Memory B cell (primary cell): ENCODE data around the gene RFTN2.
"Not testable (repeated sequence)": the region's sequence is repeated elsewhere in the genome, so short reads cannot be mapped to it uniquely, and the experiment has no call there.

Source experiments
- ATAC-seq: fragments of 150-1000 bp; cut with Tn5 transposase; 2 replicates; pipeline ENCODE4 v1.10.0; 2021; ENCODE audit warnings: low read depth, mild to moderate bottlenecking, moderate library complexity
- DNase-seq, 2 donors: peaks; one replicate each; pipeline ENCODE4 v3.0.0; 2022; ENCODE audit warnings: low spot score in 2 of 2
- H3K27ac Mint-ChIP-seq: one replicate; pipeline ENCODE4 v1.8.0; 2022; ENCODE audit warnings: mild to moderate bottlenecking, moderate library complexity, mixed read lengths
- H3K27me3 Mint-ChIP-seq: one replicate; pipeline ENCODE4 v1.8.0; 2022; ENCODE audit warnings: mixed read lengths
- H3K36me3 Mint-ChIP-seq: one replicate; pipeline ENCODE4 v1.8.0; 2022; ENCODE audit warnings: mild to moderate bottlenecking, mixed read lengths
- H3K4me1 Mint-ChIP-seq: one replicate; pipeline ENCODE4 v1.8.0; 2022; ENCODE audit warnings: mixed read lengths
- H3K4me3 Mint-ChIP-seq: one replicate; pipeline ENCODE4 v1.8.0; 2022; ENCODE audit warnings: mild to moderate bottlenecking, moderate library complexity, mixed read lengths
- H3K9me3 Mint-ChIP-seq: one replicate; pipeline ENCODE4 v1.8.0; 2022; ENCODE audit warnings: mixed read lengths

Gene RFTN2

GRCh38 chr2:197700960-197701359, 25.6 kb upstream of the RFTN2 start:
- Mint-ChIP-seq H3K27me3 (peaks cover 9% of the 10 kb centered on the region), H3K9me3 (no peaks in the 10 kb centered on the region), H3K36me3 (no peaks in the 10 kb centered on the region), H3K4me3 (no peak overlapping the region), H3K4me1 (peaks cover 4% of the 10 kb centered on the region), H3K27ac (no peak overlapping the region)
- no peak for ATAC-seq
- DNase-seq = no peak

GRCh38 chr2:197699724-197700123, 24.3 kb upstream of the RFTN2 start:
- H3K27me3 Mint-ChIP-seq = peaks cover 12% of the 10 kb centered on the region
- H3K36me3 Mint-ChIP-seq, H3K27ac Mint-ChIP-seq, ATAC-seq, DNase-seq, H3K4me3 Mint-ChIP-seq, H3K9me3 Mint-ChIP-seq, H3K4me1 Mint-ChIP-seq: not testable (repeated sequence)

GRCh38 chr2:197696571-197696970, 21.2 kb upstream of the RFTN2 start:
- not testable (repeated sequence) for DNase-seq, H3K36me3 Mint-ChIP-seq, H3K27ac Mint-ChIP-seq, H3K27me3 Mint-ChIP-seq, H3K4me3 Mint-ChIP-seq, H3K4me1 Mint-ChIP-seq, ATAC-seq, H3K9me3 Mint-ChIP-seq

GRCh38 chr2:197695971-197696370, 20.6 kb upstream of the RFTN2 start:
- H3K4me3 Mint-ChIP-seq, ATAC-seq, H3K4me1 Mint-ChIP-seq, H3K9me3 Mint-ChIP-seq, H3K27ac Mint-ChIP-seq, H3K36me3 Mint-ChIP-seq, DNase-seq, H3K27me3 Mint-ChIP-seq: not testable (repeated sequence)

- not testable (repeated sequence) for ATAC-seq, H3K27me3 Mint-ChIP-seq, H3K4me1 Mint-ChIP-seq, DNase-seq, H3K36me3 Mint-ChIP-seq, H3K27ac Mint-ChIP-seq, H3K9me3 Mint-ChIP-seq, H3K4me3 Mint-ChIP-seq
Measured at GRCh38 chr2:197695206-197695605, 19.8 kb upstream of the RFTN2 start.

GRCh38 chr2:197677483-197677882, 2.1 kb upstream of the RFTN2 start:
- peaks cover 2% of the 10 kb centered on the region for H3K9me3 Mint-ChIP-seq
- no peaks in the 10 kb centered on the region for H3K4me1 Mint-ChIP-seq
- no peak for ATAC-seq
- no peak overlapping the region for H3K4me3 Mint-ChIP-seq
- no peak for DNase-seq
- H3K27me3 Mint-ChIP-seq = peaks cover 8% of the 10 kb centered on the region
- H3K36me3 Mint-ChIP-seq = no peaks in the 10 kb centered on the region
- no peak overlapping the region for H3K27ac Mint-ChIP-seq

- H3K4me1 Mint-ChIP-seq = no peaks in the 10 kb centered on the region
- no peak overlapping the region for H3K27ac Mint-ChIP-seq
- peaks cover 8% of the 10 kb centered on the region for H3K27me3 Mint-ChIP-seq
- no peaks in the 10 kb centered on the region for H3K36me3 Mint-ChIP-seq
- DNase-seq (no peak), ATAC-seq (no peak)
- no peaks in the 10 kb centered on the region for H3K9me3 Mint-ChIP-seq
- no peak overlapping the region for H3K4me3 Mint-ChIP-seq
Measured at GRCh38 chr2:197677056-197677455, 1.7 kb upstream of the RFTN2 start.

GRCh38 chr2:197675711-197676188, 363 bp upstream of the RFTN2 start:
- Mint-ChIP-seq H3K9me3 (no peaks in the 10 kb centered on the region), H3K4me3 (no peak overlapping the region), H3K27ac (no peak overlapping the region), H3K4me1 (no peaks in the 10 kb centered on the region), H3K36me3 (no peaks in the 10 kb centered on the region), H3K27me3 (peaks cover 13% of the 10 kb centered on the region)
- no peak for DNase-seq
- ATAC-seq = no peak

GRCh38 chr2:197674591-197674990, 796 bp downstream of the RFTN2 start:
- Mint-ChIP-seq H3K4me3 (no peak overlapping the region), H3K27me3 (peaks cover 18% of the 10 kb centered on the region)
- DNase-seq = no peak

GRCh38 chr2:197674060-197674459, 1.3 kb downstream of the RFTN2 start:
- no peak overlapping the region for H3K27ac Mint-ChIP-seq
- DNase-seq (no peak), ATAC-seq (no peak)
- H3K4me1 Mint-ChIP-seq = no peaks in the 10 kb centered on the region
- no peak overlapping the region for H3K4me3 Mint-ChIP-seq
- H3K9me3 Mint-ChIP-seq = no peaks in the 10 kb centered on the region
- H3K36me3 Mint-ChIP-seq = no peaks in the 10 kb centered on the region
- peaks cover 18% of the 10 kb centered on the region for H3K27me3 Mint-ChIP-seq

More at GRCh38 chr2:197674591-197674990, 796 bp downstream of the RFTN2 start:
- H3K9me3 Mint-ChIP-seq = no peaks in the 10 kb centered on the region
- H3K36me3 Mint-ChIP-seq = no peaks in the 10 kb centered on the region
- H3K4me1 Mint-ChIP-seq = no peaks in the 10 kb centered on the region
- ATAC-seq = no peak
- H3K27ac Mint-ChIP-seq = no peak overlapping the region

- DNase-seq (no peak), ATAC-seq (no peak)
- Mint-ChIP-seq H3K27ac (no peak overlapping the region), H3K4me3 (no peak overlapping the region), H3K27me3 (peaks cover 20% of the 10 kb centered on the region), H3K4me1 (no peaks in the 10 kb centered on the region), H3K9me3 (no peaks in the 10 kb centered on the region), H3K36me3 (no peaks in the 10 kb centered on the region)
Measured at GRCh38 chr2:197673606-197674005, 1.8 kb downstream of the RFTN2 start.

GRCh38 chr2:197673106-197673505, 2.3 kb downstream of the RFTN2 start:
- Mint-ChIP-seq H3K9me3 (no peaks in the 10 kb centered on the region), H3K36me3 (no peaks in the 10 kb centered on the region), H3K4me1 (no peaks in the 10 kb centered on the region), H3K27ac (no peak overlapping the region), H3K4me3 (no peak overlapping the region), H3K27me3 (peaks cover 18% of the 10 kb centered on the region)
- DNase-seq (no peak), ATAC-seq (no peak)

GRCh38 chr2:197672371-197672893, 3.0 kb downstream of the RFTN2 start:
- peaks cover 2% of the 10 kb centered on the region for H3K9me3 Mint-ChIP-seq
- no peak overlapping the region for H3K4me3 Mint-ChIP-seq
- ATAC-seq = no peak
- peaks cover 16% of the 10 kb centered on the region for H3K27me3 Mint-ChIP-seq
- no peaks in the 10 kb centered on the region for H3K4me1 Mint-ChIP-seq
- no peak for DNase-seq
- no peak overlapping the region for H3K27ac Mint-ChIP-seq
- H3K36me3 Mint-ChIP-seq = peaks cover 1% of the 10 kb centered on the region

- H3K9me3 Mint-ChIP-seq = peaks cover 11% of the 10 kb centered on the region
- H3K4me1 Mint-ChIP-seq = peaks cover 2% of the 10 kb centered on the region
- peaks cover 10% of the 10 kb centered on the region for H3K36me3 Mint-ChIP-seq
- no peak overlapping the region for H3K27ac Mint-ChIP-seq
- no peak overlapping the region for H3K4me3 Mint-ChIP-seq
- ATAC-seq (no peak), DNase-seq (no peak)
- peaks cover 20% of the 10 kb centered on the region for H3K27me3 Mint-ChIP-seq
Measured at GRCh38 chr2:197669077-197669476, 6.3 kb downstream of the RFTN2 start.

- peaks cover 10% of the 10 kb centered on the region for H3K36me3 Mint-ChIP-seq
- DNase-seq (no peak), ATAC-seq (no peak)
- no peak overlapping the region for H3K4me3 Mint-ChIP-seq
- H3K27ac Mint-ChIP-seq = no peak overlapping the region
- peaks cover 2% of the 10 kb centered on the region for H3K4me1 Mint-ChIP-seq
- peaks cover 20% of the 10 kb centered on the region for H3K27me3 Mint-ChIP-seq
- H3K9me3 Mint-ChIP-seq = peaks cover 11% of the 10 kb centered on the region
Measured at GRCh38 chr2:197668296-197668695, 7.1 kb downstream of the RFTN2 start.
